LoVo (cell line): ENCODE measurements around the gene VWA8.
A peak's percentile ranks its signal among the peaks of the same experiment; 100 is the strongest.

Experiments used
- DNase-seq: peaks from one replicate; pipeline ENCODE4 v3.0.0-alpha.2; 2016; ENCODE audit warnings: low spot score

The VWA8 gene

DNA sequence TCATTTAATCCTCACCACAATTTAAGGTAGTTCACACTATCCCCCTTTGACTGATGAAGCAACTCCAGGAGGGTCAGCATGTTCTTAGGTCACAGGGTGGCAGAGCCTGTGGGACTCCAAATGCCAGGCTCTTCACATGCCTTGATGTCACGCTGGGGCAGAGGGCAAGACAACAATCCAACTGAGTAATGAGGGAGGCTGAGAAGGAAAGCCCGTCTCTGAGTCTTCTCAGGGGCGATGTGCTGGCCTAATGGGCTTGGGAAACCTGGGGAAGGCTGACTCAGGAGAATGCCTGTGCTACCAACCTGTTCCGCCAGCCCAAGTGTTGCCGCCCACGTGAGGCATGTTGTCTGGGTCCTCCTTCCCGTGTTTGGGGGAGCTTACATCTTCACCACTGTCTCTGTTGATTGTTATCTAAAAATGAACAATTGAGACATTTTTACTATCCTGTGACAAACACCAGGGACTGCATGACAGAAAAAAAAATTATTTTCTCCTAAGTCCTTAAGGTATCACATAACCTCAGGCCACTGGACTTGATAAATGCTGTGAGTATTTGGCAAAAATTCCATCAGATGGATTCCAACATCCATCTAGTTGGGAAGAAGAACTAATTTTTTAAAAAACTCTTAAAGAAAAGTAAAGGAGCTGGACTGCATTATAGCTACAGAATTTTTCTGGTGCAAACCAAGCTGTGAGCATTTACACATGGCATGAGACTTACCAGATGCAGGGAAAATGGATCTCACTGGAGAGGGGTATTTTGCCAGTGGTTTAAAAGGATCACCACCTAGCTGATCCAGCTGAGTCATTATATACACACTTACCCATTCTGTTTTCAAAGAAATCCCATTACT is 346.0 kb downstream of the VWA8 start:
- peak; percentile 19 for DNase-seq

DNA sequence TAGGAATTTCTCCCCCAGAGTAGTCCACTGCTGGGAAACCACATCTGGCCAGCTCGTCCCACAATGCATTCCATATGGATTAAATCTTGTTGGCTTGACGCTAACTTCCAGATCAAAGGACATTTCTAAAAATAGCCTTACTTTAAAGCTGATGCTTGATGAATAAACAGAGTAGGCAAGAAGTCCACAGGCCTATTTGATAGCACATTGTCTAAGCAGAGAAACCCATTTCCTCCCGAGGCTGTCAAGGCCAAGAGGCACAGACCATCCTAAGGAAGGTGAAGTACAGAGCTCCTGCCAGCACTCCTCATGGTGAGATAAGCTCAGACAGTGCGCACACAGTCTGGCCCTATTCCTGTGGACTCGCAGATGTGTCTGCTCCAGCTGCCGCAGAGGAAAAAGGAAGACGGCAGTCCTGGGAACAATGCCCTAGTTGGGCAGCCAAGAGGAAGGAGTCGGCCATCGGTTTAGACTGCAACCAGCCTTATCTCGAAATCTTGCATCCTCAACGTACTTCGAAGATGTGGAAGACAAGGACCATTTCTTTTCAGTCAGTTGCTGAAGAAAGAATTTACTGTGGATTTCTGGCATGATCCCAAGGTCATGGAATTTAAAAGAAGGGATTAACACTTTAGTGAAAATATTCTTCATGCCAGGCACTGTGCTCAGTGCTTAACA is 346.8 kb downstream of the VWA8 start:
- DNase-seq: peak; percentile 39

DNA sequence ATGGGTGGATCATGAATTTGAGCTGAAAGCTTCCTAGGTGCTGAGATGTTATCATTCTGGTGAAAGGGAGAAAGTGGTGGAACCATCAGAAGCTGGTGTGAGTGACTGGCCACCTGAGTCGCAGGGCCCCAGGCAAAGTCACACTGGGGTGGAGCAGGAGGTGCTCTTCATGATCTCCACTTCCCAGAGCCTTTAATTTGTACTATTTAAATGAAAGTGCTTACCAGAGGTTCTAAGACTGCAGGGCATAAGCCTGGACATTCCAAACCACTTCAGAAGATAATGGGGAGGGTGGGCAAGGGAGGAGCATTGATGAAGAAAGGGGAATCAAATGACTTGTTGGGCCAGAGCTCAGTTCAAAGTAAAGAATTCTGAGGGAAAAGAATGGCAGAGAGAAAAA is 347.4 kb downstream of the VWA8 start:
- DNase-seq: no peak

DNA sequence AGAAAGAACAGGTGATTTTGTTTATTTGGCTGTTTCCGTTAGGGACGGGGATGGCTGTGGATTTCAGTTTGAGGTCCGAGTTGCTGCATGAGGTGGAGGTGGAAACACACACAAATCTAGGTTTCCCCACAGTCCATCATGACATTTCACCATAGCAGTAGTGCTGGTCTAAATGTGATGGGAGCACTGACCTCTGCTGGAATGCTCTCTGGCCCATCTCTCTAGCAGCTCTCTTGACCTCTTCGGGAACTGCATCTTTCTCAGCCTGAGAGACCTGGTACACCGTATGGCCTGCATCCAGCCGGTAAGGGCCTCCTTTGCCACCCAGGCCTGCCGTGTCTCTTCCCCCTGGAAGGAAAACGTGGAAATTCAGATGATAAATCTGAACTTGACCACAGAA is 349.5 kb downstream of the VWA8 start:
- no peak for DNase-seq

DNA sequence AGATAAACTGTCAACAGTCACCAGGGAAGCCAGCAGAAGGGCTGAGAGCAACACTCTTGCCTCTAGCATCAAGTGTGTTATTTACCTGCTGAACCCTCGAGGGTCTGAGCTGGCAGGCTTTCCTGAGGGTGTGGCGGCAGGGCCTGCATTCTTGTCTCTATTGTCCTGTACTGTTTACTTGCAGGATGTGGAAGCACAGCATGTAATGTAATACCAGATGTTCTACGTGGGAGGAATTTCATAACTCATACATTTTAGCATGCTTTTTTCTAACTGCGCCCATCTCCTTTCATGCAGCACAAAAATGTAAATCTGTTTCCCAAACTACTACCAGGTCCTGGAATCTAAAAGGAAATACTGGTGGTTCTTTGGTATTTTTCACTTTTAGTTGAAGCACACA is 350.5 kb downstream of the VWA8 start:
- DNase-seq: peak; percentile 9

DNA sequence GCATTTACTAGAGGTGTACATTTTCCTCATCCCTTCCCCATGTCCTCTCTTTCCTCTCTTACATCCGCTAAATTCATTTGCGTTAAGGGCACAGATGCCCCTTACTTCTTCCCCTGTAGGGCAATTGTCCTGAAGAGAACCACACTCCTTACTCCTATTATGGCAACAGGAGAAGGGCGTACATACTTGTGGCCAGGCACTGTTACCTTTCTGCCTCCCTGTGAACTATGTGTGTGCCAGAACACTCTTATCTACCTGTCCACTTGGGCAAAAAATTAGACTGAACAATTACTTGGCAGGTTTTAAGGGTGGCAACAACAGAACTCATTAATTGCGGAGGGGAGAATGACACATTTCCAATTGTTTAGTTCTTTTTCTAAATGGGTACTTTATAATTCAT is 351.1 kb downstream of the VWA8 start:
- DNase-seq: no peak

DNA sequence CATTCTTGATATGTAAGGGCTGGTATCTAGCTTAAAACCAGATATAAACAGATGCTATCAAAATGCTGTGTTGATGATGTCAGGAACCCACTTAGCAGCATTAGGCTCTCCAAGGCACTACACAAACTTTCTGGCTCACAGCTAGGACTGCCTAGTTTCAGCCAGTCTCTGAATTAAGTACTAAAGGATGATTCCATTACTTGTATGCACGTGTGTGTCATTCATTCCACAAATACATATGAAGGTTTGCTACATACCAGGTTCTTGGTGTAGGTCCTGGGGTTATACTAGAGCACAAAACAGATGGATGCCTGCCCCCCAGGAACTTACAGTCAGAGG is 352.1 kb downstream of the VWA8 start:
- no peak for DNase-seq

DNA sequence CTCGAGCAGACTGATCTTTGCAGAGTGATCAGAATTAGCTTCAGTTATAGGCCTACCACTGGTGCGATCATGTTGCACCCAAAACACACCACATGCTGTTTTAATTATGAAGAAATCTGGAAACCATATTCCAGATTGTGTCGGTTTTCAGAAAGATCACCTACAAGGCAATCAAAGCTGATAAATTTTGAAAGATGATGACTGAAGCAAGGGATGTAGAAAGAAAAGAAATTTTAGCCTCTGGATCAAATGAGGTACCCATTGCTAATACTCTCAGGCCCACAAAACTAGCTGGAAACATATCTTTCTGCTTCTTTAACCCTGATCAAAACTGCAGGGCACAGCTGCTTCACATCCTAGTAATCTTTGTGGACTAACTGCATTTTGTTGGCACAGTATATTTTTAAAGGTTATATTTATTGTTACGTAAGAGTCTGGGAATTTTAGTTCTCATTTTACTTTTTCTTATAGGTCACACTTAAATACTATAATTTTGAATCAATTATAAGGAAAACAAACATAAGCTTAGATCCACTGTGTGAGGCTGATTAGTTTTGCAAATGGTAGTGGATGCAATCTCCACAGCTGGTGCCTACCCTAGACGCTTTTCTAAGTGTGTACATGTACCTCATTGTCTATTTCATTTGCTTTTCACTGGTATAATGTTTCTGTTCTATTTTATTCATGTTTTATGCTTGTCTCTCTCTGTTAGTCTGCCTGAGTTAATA is 352.6 kb downstream of the VWA8 start:
- no peak for DNase-seq

DNA sequence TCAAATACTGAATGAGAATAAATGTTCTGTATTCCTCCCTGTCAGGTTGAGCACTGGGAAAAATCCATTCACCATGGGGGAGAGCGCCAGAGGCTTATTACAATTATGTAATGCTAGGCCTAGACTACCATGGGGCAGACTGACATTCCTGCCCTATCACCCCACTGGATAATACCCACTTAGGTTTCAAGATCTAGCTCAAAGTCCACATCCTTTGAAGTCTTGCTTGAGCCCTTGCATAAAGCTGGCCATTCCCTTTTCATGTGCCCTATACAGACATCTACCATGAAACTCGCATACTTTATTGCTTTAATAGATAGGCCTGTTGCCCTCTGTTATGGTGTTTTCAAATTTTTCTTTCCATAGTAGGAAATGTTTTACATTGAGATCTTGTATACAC is 354.3 kb downstream of the VWA8 start:
- no peak for DNase-seq

DNA sequence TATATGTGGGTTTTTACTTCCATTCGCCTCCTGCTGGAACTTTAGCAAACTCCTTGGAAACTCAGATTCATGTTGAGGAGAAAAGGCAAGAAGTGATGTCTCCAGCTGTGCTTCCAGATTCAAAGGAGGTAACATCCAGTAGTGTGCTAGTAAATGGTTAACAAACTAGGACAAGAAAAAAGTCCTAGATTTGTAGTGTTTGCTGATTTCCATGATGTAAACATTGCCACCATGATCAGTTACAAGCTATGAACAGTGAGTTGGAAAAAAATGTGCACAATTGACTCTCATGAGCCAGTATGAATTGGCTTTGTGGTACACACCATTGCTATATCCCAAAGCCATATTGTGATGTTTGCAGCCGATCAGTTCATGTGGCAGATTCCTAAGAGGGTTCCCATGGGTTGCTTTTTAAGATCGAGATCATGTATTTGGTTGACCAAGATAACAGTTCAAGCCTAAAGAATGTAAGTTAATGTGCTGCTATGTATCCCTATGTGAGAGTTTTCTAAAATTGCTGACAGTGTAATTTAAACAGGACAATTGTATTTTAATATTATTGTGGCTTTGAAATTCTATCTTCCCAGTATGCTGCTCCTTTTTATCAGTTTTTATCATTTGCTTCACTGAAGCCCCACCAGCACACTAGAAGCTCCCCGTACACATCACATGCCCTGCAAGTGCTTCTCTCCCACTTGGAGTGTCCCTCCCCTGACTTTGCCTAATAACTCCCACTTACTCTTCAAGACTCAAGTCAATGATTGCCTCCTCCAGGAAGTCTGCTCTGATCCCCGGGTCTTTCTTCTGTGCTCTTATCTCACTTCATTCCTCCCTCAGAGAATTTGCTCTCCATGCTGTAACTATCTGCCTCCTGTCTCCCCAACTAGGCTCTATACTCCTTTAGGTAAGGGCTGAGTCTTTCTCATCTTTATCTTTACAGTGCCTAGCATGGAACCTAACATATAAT is 355.3 kb downstream of the VWA8 start:
- no peak for DNase-seq

DNA sequence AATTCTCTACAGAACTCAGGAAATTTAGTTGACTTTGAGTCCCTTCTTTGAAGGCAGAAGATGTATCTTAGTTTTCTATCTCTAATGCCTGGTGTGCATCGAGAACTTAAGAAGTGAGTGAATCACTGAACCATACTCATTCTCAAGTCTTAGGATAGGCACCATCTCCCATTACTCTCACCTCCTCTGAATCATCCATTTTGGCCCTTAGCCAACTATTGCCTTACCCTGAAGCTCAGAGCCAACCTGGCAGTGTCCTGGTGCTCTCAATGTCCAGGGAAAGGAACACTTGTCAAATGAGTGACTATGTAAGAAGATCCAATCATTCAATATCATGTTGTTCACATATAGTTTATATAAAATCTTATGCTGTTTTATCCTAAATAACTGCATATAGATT is 357.0 kb downstream of the VWA8 start:
- peak; percentile 56 for DNase-seq

DNA sequence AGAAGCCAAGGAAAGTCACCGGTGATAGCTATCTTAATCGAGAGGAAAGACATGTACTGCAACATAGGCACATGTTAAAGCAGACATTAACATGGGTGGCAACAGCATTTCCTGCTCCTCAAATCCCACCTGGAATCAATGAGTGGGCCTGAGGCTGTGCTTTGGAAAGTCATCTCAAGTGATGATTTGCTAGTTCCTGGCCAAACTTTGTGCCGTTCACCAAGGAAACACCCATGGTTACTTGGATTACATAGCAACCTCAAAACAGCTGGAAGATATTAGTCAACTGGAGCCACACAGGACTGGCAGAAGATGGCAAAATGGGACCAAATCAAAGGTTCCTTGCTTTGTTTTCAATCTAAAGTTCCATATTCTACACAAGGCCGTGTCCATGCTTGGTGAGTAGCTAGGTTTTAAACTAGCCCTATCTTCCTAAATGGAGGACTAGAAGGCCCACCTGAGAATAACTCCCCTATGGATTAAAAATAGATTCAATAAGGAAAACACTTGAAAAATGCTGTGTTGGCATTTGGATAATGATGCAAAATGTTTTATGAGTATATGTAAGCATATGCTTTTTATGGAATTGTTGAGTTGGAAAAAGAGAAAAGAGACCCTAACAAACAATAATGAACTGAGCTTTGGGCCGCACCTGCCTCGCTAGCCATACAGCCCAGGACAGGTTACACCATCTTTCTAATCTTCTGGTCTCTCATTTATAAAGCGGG is 359.0 kb downstream of the VWA8 start:
- DNase-seq: no peak

DNA sequence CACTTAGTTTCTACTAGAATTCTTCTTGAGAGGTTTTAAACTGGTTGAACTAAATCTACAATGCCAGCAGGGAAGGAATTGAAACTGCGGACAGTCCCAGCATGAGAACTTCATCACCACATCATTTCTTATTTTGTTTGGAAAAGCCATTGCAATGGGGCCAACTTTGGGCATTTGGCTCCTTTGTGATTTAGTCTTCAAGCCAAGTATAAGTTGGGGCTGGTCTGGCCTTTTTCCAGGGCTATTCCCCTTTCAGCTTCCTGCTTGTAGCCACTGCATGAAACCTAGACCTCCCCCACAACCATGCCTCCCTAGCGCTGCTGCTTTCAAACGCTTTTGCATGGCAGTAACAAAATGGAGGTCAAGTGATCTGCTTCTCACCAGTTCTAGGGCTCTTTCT is 361.3 kb downstream of the VWA8 start:
- no peak for DNase-seq

DNA sequence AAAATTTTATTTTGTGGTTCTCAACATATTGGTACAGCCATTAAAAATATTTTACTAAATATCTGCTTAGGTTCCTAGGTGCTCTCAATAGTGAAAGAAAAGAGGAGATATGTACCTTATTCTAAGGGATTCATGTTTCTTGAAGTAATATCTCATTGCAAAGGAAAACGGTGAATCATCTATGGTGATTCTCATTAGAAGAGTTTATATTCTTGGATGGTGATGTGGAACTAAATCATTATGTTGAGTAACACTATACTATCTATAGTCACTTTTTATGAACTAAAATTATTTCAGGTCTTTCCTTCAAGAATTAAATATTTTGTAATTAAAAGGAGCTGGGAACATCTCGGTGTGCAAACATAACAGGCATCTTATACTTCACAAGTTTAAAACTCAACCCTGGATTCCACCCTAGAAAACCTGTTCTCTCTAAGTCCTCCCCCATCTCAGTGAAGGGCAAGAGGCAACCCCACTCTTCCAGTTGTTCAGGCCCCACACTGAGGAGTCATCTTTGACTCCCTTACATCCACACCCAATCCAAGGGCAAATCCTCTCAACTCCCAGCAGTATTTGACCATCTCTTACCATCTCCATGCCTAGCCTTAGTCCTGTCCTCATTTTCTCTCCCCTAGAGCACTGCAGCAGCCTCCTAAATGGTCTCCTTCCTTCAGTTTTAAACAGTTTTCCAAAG is 363.4 kb downstream of the VWA8 start:
- DNase-seq: no peak

DNA sequence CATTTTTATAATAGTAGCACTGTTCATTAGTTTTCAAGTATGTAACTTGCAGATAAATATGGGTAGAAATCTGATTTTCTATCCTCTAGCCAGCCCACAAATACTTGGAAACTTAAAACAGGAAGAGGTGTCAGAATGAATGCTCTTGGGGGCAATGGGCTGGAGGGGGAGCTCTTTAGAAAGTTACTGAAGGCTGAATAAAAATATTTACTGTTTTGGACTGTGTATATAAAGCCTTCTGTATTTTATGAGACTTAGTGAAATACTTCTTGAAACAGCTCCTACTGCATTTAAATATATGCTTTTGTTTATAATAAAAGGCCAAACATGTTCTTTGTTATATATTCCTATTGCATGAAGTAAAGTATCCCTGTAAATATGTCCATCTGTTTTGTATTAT is 364.7 kb downstream of the VWA8 start:
- no peak for DNase-seq

DNA sequence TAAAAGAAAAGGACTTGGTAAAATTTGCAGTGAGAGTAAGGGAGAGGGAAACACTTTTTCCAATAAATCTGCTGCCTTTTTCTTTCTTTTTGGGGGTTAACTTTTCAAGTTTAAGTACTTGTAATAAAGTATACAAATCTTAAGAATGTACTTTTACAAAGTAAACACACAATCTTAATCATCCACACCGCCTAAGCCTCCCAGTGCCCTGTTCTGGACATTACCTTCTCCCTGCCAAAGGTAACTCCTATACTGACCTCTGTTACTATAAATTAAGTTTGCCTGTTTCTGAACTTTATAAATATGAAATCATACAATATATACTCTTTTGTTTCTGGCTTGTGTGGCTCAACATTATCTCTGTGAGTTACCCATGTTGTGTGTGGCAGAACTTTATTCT is 365.6 kb downstream of the VWA8 start:
- DNase-seq: no peak

DNA sequence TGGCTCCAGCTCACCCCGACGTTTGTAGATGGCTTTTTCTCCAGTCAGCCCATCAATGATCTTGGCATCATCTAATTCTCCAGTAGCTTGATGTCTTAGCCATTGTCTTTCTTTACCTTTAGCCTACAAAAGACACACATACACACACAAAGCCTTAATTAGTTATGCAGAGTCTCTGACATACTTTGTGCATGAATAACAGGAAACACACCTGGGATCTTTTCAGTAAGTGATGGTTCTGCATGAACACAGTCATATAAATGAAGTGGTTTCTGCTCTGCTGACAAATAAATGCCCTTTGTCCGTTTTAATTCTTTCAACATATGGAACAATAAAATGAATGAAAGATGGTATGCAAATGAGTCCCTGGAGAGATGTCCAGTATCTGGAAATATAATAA is 370.3 kb downstream of the VWA8 start:
- DNase-seq: no peak

DNA sequence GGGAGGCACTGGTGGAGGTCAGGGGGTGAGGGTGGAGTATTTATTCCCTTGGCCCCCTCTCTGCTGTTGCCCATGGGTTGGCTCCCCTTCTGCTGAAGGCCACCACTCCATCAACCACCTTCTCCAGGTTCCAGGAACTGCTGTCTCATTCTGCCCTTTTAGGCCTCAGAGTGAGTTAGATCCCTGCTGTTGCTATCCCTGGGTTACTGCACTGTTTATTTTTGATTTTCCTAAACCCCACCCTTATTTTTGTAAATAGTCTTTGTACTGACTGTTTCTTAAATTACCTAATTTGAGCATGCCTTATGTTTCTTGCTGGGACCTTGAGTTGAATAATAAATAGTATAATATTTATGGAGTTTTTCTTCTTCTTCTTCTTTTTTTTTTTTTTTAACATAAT is 370.8 kb downstream of the VWA8 start:
- no peak for DNase-seq

DNA sequence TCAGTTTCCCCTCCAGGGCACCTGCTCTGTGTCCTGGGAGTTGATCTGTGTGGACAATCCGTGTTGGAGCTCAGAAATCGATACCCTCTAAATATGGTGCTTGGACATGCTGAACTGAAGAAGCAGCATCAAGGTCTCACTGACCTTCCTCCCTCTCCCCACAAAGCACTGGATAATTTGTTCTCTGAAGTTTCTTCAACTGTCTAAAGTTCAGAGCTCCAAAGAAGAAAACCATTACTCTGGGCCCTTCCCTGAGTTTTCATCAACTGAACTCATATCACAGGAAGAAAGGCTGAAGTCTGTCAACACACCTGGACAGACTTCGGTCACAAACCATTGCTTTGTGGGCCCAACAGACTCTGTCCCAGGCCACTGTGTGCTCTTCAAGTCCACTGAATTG is 371.5 kb downstream of the VWA8 start:
- DNase-seq: no peak

DNA sequence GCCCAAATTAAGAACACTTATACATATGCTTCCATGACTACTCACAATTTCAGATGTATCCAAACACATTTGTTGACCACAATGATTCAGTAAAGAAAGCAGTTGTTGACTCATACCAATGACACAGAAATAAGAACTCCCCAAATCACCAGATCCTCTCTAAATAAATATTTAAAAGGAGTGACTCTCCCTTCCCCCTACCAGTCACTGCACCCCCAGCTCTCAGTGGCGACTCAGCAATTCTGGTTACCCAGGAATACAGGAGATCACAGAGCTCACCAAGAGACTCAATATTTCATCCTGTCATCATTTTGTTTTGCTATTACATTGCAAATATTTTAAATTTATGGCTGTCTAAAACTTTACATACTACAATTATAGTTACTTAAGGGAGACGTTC is 372.0 kb downstream of the VWA8 start:
- DNase-seq: peak; percentile 18

DNA sequence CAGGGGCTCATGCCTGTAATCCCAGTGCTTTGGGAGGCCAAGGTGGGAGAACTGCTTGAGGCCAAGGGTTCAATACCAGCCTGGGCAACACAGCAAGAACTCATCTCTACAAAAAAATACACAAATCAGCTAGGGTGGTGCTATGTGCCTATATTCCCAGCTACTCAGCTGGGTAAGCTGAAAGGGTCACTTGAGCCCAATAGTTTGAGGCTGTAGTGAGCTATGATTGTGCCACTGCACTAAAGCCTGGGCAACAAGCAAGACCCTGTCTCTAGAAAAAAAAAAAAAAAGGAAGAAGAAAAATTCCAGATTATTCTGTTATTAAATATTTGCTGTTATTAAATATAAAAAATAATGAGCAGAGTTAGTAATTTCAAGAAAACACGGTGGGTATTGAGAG is 372.5 kb downstream of the VWA8 start:
- DNase-seq: no peak
